GM21423 (cell line): ENCODE measurements around the gene PROM1.

ENCODE experiments used
- ATAC-seq: cut with Tn5 transposase; IDR thresholded peaks from one replicate; pipeline ENCODE4 v1.9.1; 2021; ENCODE audit warnings: mild to moderate bottlenecking, moderate library complexity; ENCODE audit not compliant: unreplicated experiment

PROM1 gene

GRCh38 chr4:15951781-15952180 is 132.0 kb downstream of the PROM1 start:
- no peak for ATAC-seq

GRCh38 chr4:15948826-15949225 is 135.0 kb downstream of the PROM1 start:
- ATAC-seq = no peak

GRCh38 chr4:15947684-15948083 is 136.1 kb downstream of the PROM1 start:
- ATAC-seq = no peak

- ATAC-seq = no peak
Measured at GRCh38 chr4:15945516-15945915, 138.3 kb downstream of the PROM1 start.

GRCh38 chr4:15944895-15945294 is 138.9 kb downstream of the PROM1 start:
- no peak for ATAC-seq

- ATAC-seq = no peak
Measured at GRCh38 chr4:15942283-15942682, 141.5 kb downstream of the PROM1 start.

GRCh38 chr4:15938640-15939039 is 145.2 kb downstream of the PROM1 start, which contains the start of gene FGFBP1:
Gene FGFBP1, minus strand, starts transcription at chr4:15938740. Its CDS starts 2,108 bp downstream, at chr4:15936632.
- ATAC-seq = no peak

- no peak for ATAC-seq
Measured at GRCh38 chr4:15938182-15938581, 145.6 kb downstream of the PROM1 start.

GRCh38 chr4:15936495-15936894 is 147.3 kb downstream of the PROM1 start:
- ATAC-seq = no peak

- ATAC-seq = no peak
Measured at GRCh38 chr4:15935504-15936402, 148.1 kb downstream of the PROM1 start.

GRCh38 chr4:15934259-15934658 is 149.6 kb downstream of the PROM1 start:
- ATAC-seq = no peak

GRCh38 chr4:15931451-15932210 is 152.2 kb downstream of the PROM1 start:
- ATAC-seq = no peak

- ATAC-seq = no peak
Measured at GRCh38 chr4:15930314-15930713, 153.5 kb downstream of the PROM1 start.

GRCh38 chr4:15929540-15929939 is 154.3 kb downstream of the PROM1 start:
- no peak for ATAC-seq

- ATAC-seq = no peak
Measured at GRCh38 chr4:15928883-15929282, 154.9 kb downstream of the PROM1 start.

- no peak for ATAC-seq
Measured at GRCh38 chr4:15926486-15926885, 157.3 kb downstream of the PROM1 start.

- ATAC-seq = no peak
Measured at GRCh38 chr4:15925830-15926229, 158.0 kb downstream of the PROM1 start.

GRCh38 chr4:15921592-15921932 is 162.3 kb downstream of the PROM1 start:
- no peak for ATAC-seq

- no peak for ATAC-seq
Measured at GRCh38 chr4:15920723-15921591, 162.9 kb downstream of the PROM1 start.

- ATAC-seq = no peak
Measured at GRCh38 chr4:15918484-15919129, 165.2 kb downstream of the PROM1 start.
